ENCODE data around the gene POLR1E. TPM values are rescaled to one million over a fixed set of nuclear protein-coding genes. Genes with fewer than 3 reads are reported as not detected.
A peak's percentile ranks its signal among the peaks of the same experiment; 100 is the strongest.

POLR1E gene
- total RNA-seq, 1 experiment from 2014 or later: 43.0 TPM

- no peak for DNase-seq (ENCODE audit: low read depth)
Observed at GRCh38 chr9:37538099-37538498, 52.4 kb downstream of the POLR1E start.

- DNase-seq (ENCODE audit: low read depth): no peak
Observed at GRCh38 chr9:37539634-37540033, 53.9 kb downstream of the POLR1E start.

GRCh38 chr9:37540634-37541033 lies 54.9 kb downstream of the POLR1E start:
- DNase-seq (ENCODE audit: low read depth): peak; percentile 43

GRCh38 chr9:37541465-37541864 lies 55.7 kb downstream of the POLR1E start:
- no peak for DNase-seq (ENCODE audit: low read depth)

- DNase-seq (ENCODE audit: low read depth): no peak
Observed at GRCh38 chr9:37542488-37542887, 56.7 kb downstream of the POLR1E start.

- DNase-seq (ENCODE audit: low read depth): peak; percentile 60
Observed at GRCh38 chr9:37542895-37543294, 57.1 kb downstream of the POLR1E start.

GRCh38 chr9:37543468-37543867 lies 57.7 kb downstream of the POLR1E start:
- no peak for DNase-seq (ENCODE audit: low read depth)

- DNase-seq (ENCODE audit: low read depth): no peak
Observed at GRCh38 chr9:37547328-37547878, 61.7 kb downstream of the POLR1E start.

GRCh38 chr9:37549527-37549926 lies 63.8 kb downstream of the POLR1E start:
- DNase-seq (ENCODE audit: low read depth): peak; percentile 38

GRCh38 chr9:37550781-37551180 lies 65.0 kb downstream of the POLR1E start:
- DNase-seq (ENCODE audit: low read depth): peak; percentile 46

- DNase-seq (ENCODE audit: low read depth): no peak
Observed at GRCh38 chr9:37551468-37551867, 65.7 kb downstream of the POLR1E start.

- no peak for DNase-seq (ENCODE audit: low read depth)
Observed at GRCh38 chr9:37551888-37552287, 66.1 kb downstream of the POLR1E start.

Other genes starting within 250 kb of the POLR1E start
- 129 and 133 TPM in 2 replicates for gene GRHPR, start 63.3 kb upstream of the POLR1E start, total RNA-seq (2014; rRNA removed; shearing (Covaris generic))
- 14.1 and 17.7 TPM in 2 replicates for gene ZBTB5, start 20.5 kb upstream of the POLR1E start, total RNA-seq (2014; rRNA removed; shearing (Covaris generic))
- gene FBXO10, start 90.4 kb downstream of the POLR1E start, total RNA-seq (2014; rRNA removed; shearing (Covaris generic)): 6.2 and 8.4 TPM in 2 replicates
- 307 and 320 TPM in 2 replicates for gene TOMM5, start 106.6 kb downstream of the POLR1E start, total RNA-seq (2014; rRNA removed; shearing (Covaris generic))
- not detected in 2 replicates for gene FRMPD1, start 165.0 kb downstream of the POLR1E start, total RNA-seq (2014; rRNA removed; shearing (Covaris generic))

Data from M059J (cell line).